Measurements from ENCODE around the gene PCDHA10.
"Not testable (repeated sequence)": the region's sequence is repeated elsewhere in the genome, so short reads cannot be mapped to it uniquely, and the experiment has no call there.

The PCDHA10 gene

DNA sequence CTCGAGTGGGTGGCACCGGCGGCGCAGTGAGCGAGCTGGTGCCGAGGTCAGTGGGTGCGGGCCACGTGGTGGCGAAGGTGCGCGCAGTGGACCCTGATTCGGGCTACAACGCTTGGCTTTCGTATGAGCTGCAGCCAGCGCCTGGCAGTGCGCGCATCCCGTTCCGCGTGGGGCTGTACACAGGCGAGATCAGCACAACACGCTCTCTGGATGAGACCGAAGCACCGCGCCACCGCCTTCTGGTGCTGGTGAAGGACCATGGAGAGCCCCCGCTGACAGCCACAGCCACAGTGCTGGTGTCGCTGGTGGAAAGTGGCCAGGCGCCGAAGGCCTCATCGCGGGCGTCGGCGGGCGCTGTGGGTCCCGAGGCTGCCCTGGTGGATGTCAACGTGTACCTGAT lies 32.2 kb upstream of the PCDHA10 start:
- Histone ChIP-seq H3K9ac (ENCODE audit: low read length) (no peak overlapping the region), H4K8ac (ENCODE audit: low read length) (no peak overlapping the region), H2BK12ac (ENCODE audit: low read length in 2 of 2) (no peak overlapping the region), H3K4me1 (ENCODE audit: control insufficient read depth, insufficient read depth, low read depth, low read length) (no peaks in the 10 kb centered on the region), H3K9me3 (ENCODE audit: control insufficient read depth, low read length) (peaks cover 46% of the 10 kb centered on the region), H3K4me2 (ENCODE audit: low read length, poor library complexity, severe bottlenecking) (no peak overlapping the region), H4K91ac (ENCODE audit: low read length) (no peak overlapping the region), H3K14ac (ENCODE audit: low read length in 2 of 2) (no peak overlapping the region), H2AFZ (ENCODE audit: low read depth, low read length) (no peak overlapping the region), H3K27me3 (ENCODE audit: control insufficient read depth in 1 of 2, insufficient read depth in 1 of 2, low read length in 2 of 2) (no peaks in the 10 kb centered on the region), H2BK120ac (ENCODE audit: low read depth, low read length) (no peak overlapping the region), H3K36me3 (ENCODE audit: control insufficient read depth in 1 of 2, insufficient read depth in 2 of 2, low read depth in 1 of 2, low read length in 2 of 2) (peaks cover 0 to 16% of the 10 kb centered on the region in 2 experiments), H3K4ac (ENCODE audit: low read depth in 1 of 2, low read length in 2 of 2) (no peak overlapping the region), H2BK15ac (ENCODE audit: low read depth, poor library complexity, severe bottlenecking) (no peak overlapping the region), H3K4me3 (ENCODE audit: insufficient read depth in 1 of 2, low read depth in 1 of 2, low read length in 2 of 2) (no peak overlapping the region), H2AK5ac (ENCODE audit: low read length, severe bottlenecking) (no peak overlapping the region), H3K27ac (ENCODE audit: low read length, poor library complexity, severe bottlenecking) (no peak overlapping the region), H2BK5ac (ENCODE audit: low read depth, low read length, poor library complexity, severe bottlenecking) (no peak overlapping the region), H3K79me1 (replicated peaks; ENCODE audit: low read length, poor library complexity, severe bottlenecking) (no peaks in the 10 kb centered on the region), H3K23ac (ENCODE audit: low read length in 2 of 2) (no peak overlapping the region), H3K18ac (ENCODE audit: low read depth in 1 of 2, low read length in 2 of 2) (no peak overlapping the region)
- no peak for DNase-seq
- WGBS: 98% methylated on average over 38 of the region's 38 CpGs

DNA sequence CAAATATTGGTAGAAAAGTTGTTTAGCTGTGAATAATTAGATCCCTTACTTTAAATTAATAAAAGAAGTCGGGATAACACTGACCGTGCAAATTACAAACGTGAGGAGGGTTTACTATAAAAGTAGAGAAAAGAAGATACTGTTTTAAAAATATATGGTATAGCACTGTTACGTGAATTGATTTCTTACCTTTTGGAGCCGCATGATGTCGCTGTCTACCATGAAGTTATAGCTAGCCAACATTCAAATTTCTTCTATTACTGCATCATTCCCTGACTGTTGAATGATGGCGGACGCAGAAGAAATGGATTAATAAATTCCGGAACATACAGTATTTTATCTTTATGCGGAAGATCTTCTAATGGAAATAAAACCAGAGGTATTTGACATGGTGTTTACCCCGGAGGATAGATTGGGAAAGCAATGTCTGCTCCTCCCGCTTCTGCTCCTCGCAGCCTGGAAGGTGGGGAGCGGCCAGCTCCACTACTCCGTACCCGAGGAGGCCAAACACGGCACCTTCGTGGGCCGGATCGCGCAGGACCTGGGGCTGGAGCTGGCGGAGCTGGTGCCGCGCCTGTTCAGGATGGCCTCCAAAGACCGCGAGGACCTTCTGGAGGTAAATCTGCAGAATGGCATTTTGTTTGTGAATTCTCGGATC lies 27.9 kb upstream of the PCDHA10 start, which contains the start of gene PCDHA6:
TSS of gene PCDHA6 (plus strand) at position 257 of the 658 bp plus-strand sequence. CDS start at position 389, 132 bp downstream.
- H2AFZ ChIP-seq (ENCODE audit: low read depth, low read length): peak within 1 kb of the TSS; percentile 88
- peaks cover 6% of the 10 kb centered on the region for H3K79me1 ChIP-seq (replicated peaks; ENCODE audit: low read length, poor library complexity, severe bottlenecking)
- WGBS: 58% methylated on average over 26 of the region's 27 CpGs
- H3K4me3 ChIP-seq (ENCODE audit: insufficient read depth in 1 of 2, low read depth in 1 of 2, low read length in 2 of 2): peak within 1 kb of the TSS; percentile 47 to 65
- peaks cover 2% of the 10 kb centered on the region for H3K4me1 ChIP-seq (ENCODE audit: control insufficient read depth, insufficient read depth, low read depth, low read length)
- no peak within 1 kb of the TSS for H2BK5ac ChIP-seq (ENCODE audit: low read depth, low read length, poor library complexity, severe bottlenecking)
- peak within 1 kb of the TSS in 1 of 2 experiments; percentile 50 for H3K4ac ChIP-seq (ENCODE audit: low read depth in 1 of 2, low read length in 2 of 2)
- peak within 1 kb of the TSS; percentile 28 for H2BK15ac ChIP-seq (ENCODE audit: low read depth, poor library complexity, severe bottlenecking)
- H3K4me2 ChIP-seq (ENCODE audit: low read length, poor library complexity, severe bottlenecking): peak within 1 kb of the TSS; percentile 53
- no peak within 1 kb of the TSS for H3K23ac ChIP-seq (ENCODE audit: low read length in 2 of 2)
- H3K9me3 ChIP-seq (ENCODE audit: control insufficient read depth, low read length): peaks cover 45% of the 10 kb centered on the region
- H2BK120ac ChIP-seq (ENCODE audit: low read depth, low read length): no peak within 1 kb of the TSS
- no peak within 1 kb of the TSS for H2BK12ac ChIP-seq (ENCODE audit: low read length in 2 of 2)
- no peak within 1 kb of the TSS for H2AK5ac ChIP-seq (ENCODE audit: low read length, severe bottlenecking)
- peak within 1 kb of the TSS; percentile 72 for H4K8ac ChIP-seq (ENCODE audit: low read length)
- peak within 1 kb of the TSS; percentile 39 for H4K91ac ChIP-seq (ENCODE audit: low read length)
- H3K27ac ChIP-seq (ENCODE audit: low read length, poor library complexity, severe bottlenecking): peak within 1 kb of the TSS; percentile 62
- peaks cover 0 to 26% of the 10 kb centered on the region in 2 experiments for H3K36me3 ChIP-seq (ENCODE audit: control insufficient read depth in 1 of 2, insufficient read depth in 2 of 2, low read depth in 1 of 2, low read length in 2 of 2)
- peak within 1 kb of the TSS; percentile 17 for H3K9ac ChIP-seq (ENCODE audit: low read length)
- H3K14ac ChIP-seq (ENCODE audit: low read length in 2 of 2): peak within 1 kb of the TSS in 1 of 2 experiments; percentile 87
- peak within 1 kb of the TSS; percentile 62 to 78 for H3K18ac ChIP-seq (ENCODE audit: low read depth in 1 of 2, low read length in 2 of 2)
- no peaks in the 10 kb centered on the region for H3K27me3 ChIP-seq (ENCODE audit: control insufficient read depth in 1 of 2, insufficient read depth in 1 of 2, low read length in 2 of 2)
- peak; percentile 62 for DNase-seq

DNA sequence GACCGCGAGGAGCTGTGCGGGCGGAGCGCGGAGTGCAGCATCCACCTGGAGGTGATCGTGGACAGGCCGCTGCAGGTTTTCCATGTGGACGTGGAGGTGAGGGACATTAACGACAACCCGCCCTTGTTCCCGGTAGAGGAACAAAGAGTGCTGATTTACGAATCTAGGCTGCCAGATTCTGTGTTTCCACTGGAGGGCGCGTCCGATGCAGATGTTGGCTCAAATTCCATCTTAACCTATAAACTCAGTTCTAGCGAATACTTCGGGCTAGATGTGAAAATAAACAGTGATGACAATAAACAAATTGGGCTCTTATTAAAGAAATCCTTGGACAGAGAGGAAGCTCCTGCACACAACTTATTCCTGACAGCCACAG lies 27.3 kb upstream of the PCDHA10 start:
- Histone ChIP-seq H3K14ac (ENCODE audit: low read length in 2 of 2) (no peak overlapping the region), H3K9ac (ENCODE audit: low read length) (no peak overlapping the region)

DNA sequence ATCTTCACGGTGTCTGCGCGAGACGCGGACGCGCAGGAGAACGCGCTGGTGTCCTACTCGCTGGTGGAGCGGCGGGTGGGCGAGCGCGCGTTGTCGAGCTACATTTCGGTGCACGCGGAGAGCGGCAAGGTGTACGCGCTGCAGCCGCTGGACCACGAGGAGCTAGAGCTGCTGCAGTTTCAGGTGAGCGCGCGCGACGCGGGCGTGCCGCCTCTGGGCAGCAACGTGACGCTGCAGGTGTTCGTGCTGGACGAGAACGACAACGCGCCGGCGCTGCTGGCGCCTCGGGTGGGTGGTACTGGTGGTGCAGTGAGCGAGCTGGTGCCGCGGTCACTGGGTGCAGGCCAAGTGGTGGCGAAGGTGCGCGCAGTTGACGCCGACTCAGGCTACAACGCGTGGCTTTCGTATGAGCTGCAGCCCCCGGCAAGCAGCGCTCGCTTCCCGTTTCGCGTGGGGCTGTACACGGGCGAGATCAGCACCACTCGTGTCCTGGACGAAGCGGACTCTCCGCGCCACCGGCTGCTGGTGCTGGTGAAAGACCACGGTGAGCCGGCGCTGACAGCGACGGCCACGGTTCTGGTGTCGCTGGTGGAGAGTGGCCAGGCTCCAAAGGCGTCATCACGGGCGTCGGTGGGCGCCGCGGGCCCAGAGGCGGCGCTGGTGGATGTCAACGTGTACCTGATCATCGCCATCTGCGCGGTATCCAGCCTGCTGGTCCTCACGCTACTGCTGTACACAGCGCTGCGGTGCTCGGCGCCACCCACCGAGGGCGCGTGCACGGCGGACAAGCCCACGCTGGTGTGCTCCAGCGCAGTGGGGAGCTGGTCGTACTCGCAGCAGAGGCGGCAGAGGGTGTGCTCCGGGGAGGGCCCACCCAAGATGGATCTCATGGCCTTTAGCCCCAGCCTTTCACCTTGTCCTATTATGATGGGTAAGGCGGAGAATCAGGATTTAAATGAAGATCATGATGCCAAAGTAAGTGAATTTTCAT lies 25.9 kb upstream of the PCDHA10 start:
- H3K4me1 ChIP-seq (ENCODE audit: control insufficient read depth, insufficient read depth, low read depth, low read length); H3K4ac ChIP-seq (ENCODE audit: low read depth in 1 of 2, low read length in 2 of 2); H2BK12ac ChIP-seq (ENCODE audit: low read length in 2 of 2); DNase-seq; H2BK5ac ChIP-seq (ENCODE audit: low read depth, low read length, poor library complexity, severe bottlenecking); H2AK5ac ChIP-seq (ENCODE audit: low read length, severe bottlenecking); H4K8ac ChIP-seq (ENCODE audit: low read length); H3K27me3 ChIP-seq (ENCODE audit: control insufficient read depth in 1 of 2, insufficient read depth in 1 of 2, low read length in 2 of 2); H3K9ac ChIP-seq (ENCODE audit: low read length); H3K27ac ChIP-seq (ENCODE audit: low read length, poor library complexity, severe bottlenecking); H3K79me1 ChIP-seq (replicated peaks; ENCODE audit: low read length, poor library complexity, severe bottlenecking); H3K4me2 ChIP-seq (ENCODE audit: low read length, poor library complexity, severe bottlenecking); H2BK15ac ChIP-seq (ENCODE audit: low read depth, poor library complexity, severe bottlenecking); H2AFZ ChIP-seq (ENCODE audit: low read depth, low read length); H3K14ac ChIP-seq (ENCODE audit: low read length in 2 of 2); H3K23ac ChIP-seq (ENCODE audit: low read length in 2 of 2); H3K18ac ChIP-seq (ENCODE audit: low read depth in 1 of 2, low read length in 2 of 2); H2BK120ac ChIP-seq (ENCODE audit: low read depth, low read length): not testable (repeated sequence)
- H3K9me3 ChIP-seq (ENCODE audit: control insufficient read depth, low read length): peaks cover 47% of the 10 kb centered on the region
- H4K91ac ChIP-seq (ENCODE audit: low read length): peak overlapping the region; percentile 15
- H3K4me3 ChIP-seq (ENCODE audit: insufficient read depth in 1 of 2, low read depth in 1 of 2, low read length in 2 of 2): peak overlapping the region in 1 of 2 experiments; percentile 22
- H3K36me3 ChIP-seq (ENCODE audit: control insufficient read depth in 1 of 2, insufficient read depth in 2 of 2, low read depth in 1 of 2, low read length in 2 of 2): peaks cover 0 to 16% of the 10 kb centered on the region in 2 experiments
- 97% methylated on average over 85 of the region's 106 CpGs for WGBS

More for the DNA sequence above, 27.3 kb upstream of the PCDHA10 start:
- Histone ChIP-seq H3K27me3 (ENCODE audit: control insufficient read depth in 1 of 2, insufficient read depth in 1 of 2, low read length in 2 of 2) (no peaks in the 10 kb centered on the region), H3K79me1 (replicated peaks; ENCODE audit: low read length, poor library complexity, severe bottlenecking) (peaks cover 6% of the 10 kb centered on the region), H2AK5ac (ENCODE audit: low read length, severe bottlenecking) (no peak overlapping the region), H2BK5ac (ENCODE audit: low read depth, low read length, poor library complexity, severe bottlenecking) (no peak overlapping the region), H2BK120ac (ENCODE audit: low read depth, low read length) (no peak overlapping the region), H3K4ac (ENCODE audit: low read depth in 1 of 2, low read length in 2 of 2) (no peak overlapping the region), H3K4me1 (ENCODE audit: control insufficient read depth, insufficient read depth, low read depth, low read length) (peaks cover 2% of the 10 kb centered on the region), H3K27ac (ENCODE audit: low read length, poor library complexity, severe bottlenecking) (peak overlapping the region; percentile 62), H3K4me2 (ENCODE audit: low read length, poor library complexity, severe bottlenecking) (no peak overlapping the region), H3K18ac (ENCODE audit: low read depth in 1 of 2, low read length in 2 of 2) (peak overlapping the region in 1 of 2 experiments; percentile 78), H3K36me3 (ENCODE audit: control insufficient read depth in 1 of 2, insufficient read depth in 2 of 2, low read depth in 1 of 2, low read length in 2 of 2) (peaks cover 0 to 21% of the 10 kb centered on the region in 2 experiments), H4K91ac (ENCODE audit: low read length) (no peak overlapping the region), H4K8ac (ENCODE audit: low read length) (no peak overlapping the region), H3K9me3 (ENCODE audit: control insufficient read depth, low read length) (peaks cover 49% of the 10 kb centered on the region), H2BK15ac (ENCODE audit: low read depth, poor library complexity, severe bottlenecking) (no peak overlapping the region), H3K23ac (ENCODE audit: low read length in 2 of 2) (no peak overlapping the region), H2AFZ (ENCODE audit: low read depth, low read length) (no peak overlapping the region), H2BK12ac (ENCODE audit: low read length in 2 of 2) (no peak overlapping the region), H3K4me3 (ENCODE audit: insufficient read depth in 1 of 2, low read depth in 1 of 2, low read length in 2 of 2) (peak overlapping the region; percentile 47 to 65)
- 52% methylated on average over 10 of the region's 18 CpGs for WGBS
- peak; percentile 40 for DNase-seq

All from mesenchymal stem cell (in vitro differentiated cells and primary cell).